GM06990 (cell line): ENCODE measurements around the gene HS6ST2.

Experiments
- DNase-seq: peaks from one replicate; pipeline ENCODE4 v3.0.0-alpha.2; 2011; ENCODE audit not compliant: insufficient read length; ENCODE audit errors: extremely low read depth
- H3K27me3 ChIP-seq: replicated peaks from 2 replicates; pipeline ENCODE4 v1.6.0; 2011; ENCODE audit warnings: low read length; ENCODE audit not compliant: control insufficient read depth, insufficient read depth
- H3K36me3 ChIP-seq: 2 replicates; pipeline ENCODE4 v1.5.1; 2011; ENCODE audit warnings: low read length; ENCODE audit not compliant: control insufficient read depth, insufficient read depth
- H3K4me3 ChIP-seq: replicated peaks from 2 replicates; pipeline ENCODE4 v1.5.1; 2011; ENCODE audit warnings: low read depth, mild to moderate bottlenecking, control low read depth, low read length
- CTCF ChIP-seq: IDR thresholded peaks from 2 replicates; pipeline ENCODE4 v1.5.1; 2011; ENCODE audit warnings: low read length, control low read depth, mild to moderate bottlenecking, inconsistent platforms; ENCODE audit not compliant: insufficient read depth, poor library complexity, severe bottlenecking

The HS6ST2 gene

DNA sequence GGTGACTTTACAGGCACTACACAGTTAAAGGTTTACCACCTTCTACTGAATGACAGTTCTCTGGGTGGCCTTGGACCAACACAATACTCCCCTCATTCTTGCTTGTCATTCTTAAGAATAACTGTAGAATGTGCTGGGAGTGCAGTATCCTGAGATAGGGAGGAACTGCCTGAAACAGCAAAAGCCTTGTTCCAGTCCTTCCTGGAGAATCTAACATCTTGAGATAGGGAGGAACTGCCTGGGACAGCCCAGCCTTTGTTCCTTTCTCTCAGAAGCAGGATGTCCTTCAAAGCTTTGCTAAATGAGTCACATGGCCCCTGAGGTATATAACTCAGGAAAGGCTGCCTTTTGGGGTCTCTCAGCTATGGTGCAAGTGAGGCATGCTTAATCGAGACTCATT, 323.9 kb downstream of the HS6ST2 start:
- TF ChIP-seq CTCF: no peak
- DNase-seq: no peak
- Histone ChIP-seq H3K36me3 (no peaks in the 10 kb centered on the region), H3K4me3 (no peak overlapping the region), H3K27me3 (peaks cover 1% of the 10 kb centered on the region)

- Histone ChIP-seq H3K4me3 (no peak overlapping the region), H3K36me3 (no peaks in the 10 kb centered on the region), H3K27me3 (no peaks in the 10 kb centered on the region; the same call in 1 of the 2 replicates)
- TF ChIP-seq CTCF: peak; percentile 54
- DNase-seq: no peak
Observed at GRCh38 chrX:132631579-132632232, 326.7 kb downstream of the HS6ST2 start.

GRCh38 chrX:132624466-132624865, 334.0 kb downstream of the HS6ST2 start:
- no peaks in the 10 kb centered on the region for H3K36me3 ChIP-seq
- H3K27me3 ChIP-seq: no peaks in the 10 kb centered on the region; the same call in 1 of the 2 replicates
- H3K4me3 ChIP-seq: no peak overlapping the region
- TF ChIP-seq CTCF: no peak
- no peak for DNase-seq

- Histone ChIP-seq H3K27me3 (no peaks in the 10 kb centered on the region; the same call in 1 of the 2 replicates), H3K4me3 (no peak overlapping the region), H3K36me3 (no peaks in the 10 kb centered on the region)
- TF ChIP-seq CTCF: no peak
- no peak for DNase-seq
Observed at GRCh38 chrX:132623942-132624341, 334.5 kb downstream of the HS6ST2 start.

DNA sequence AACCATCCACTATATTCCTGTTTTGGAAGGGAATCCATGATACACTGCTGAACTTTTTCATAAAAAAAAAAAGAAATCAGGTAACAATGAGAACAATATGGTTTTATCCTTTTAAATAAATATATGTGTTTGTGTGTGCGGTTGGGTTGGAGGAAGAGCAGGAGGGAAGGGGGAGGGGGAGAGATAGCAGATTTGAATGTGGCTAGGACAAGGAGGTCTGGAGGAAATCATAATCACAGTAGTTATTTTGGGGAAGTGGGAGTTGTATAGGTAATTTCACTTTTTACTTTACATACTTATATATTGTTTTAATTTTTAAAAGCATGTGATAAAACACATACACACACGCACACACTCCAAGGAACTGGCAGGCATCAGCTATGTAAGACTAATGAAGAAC, 335.1 kb downstream of the HS6ST2 start:
- Histone ChIP-seq H3K4me3 (no peak overlapping the region), H3K27me3 (no peaks in the 10 kb centered on the region; the same call in 1 of the 2 replicates), H3K36me3 (no peaks in the 10 kb centered on the region)
- DNase-seq: no peak
- TF ChIP-seq CTCF: no peak

DNA sequence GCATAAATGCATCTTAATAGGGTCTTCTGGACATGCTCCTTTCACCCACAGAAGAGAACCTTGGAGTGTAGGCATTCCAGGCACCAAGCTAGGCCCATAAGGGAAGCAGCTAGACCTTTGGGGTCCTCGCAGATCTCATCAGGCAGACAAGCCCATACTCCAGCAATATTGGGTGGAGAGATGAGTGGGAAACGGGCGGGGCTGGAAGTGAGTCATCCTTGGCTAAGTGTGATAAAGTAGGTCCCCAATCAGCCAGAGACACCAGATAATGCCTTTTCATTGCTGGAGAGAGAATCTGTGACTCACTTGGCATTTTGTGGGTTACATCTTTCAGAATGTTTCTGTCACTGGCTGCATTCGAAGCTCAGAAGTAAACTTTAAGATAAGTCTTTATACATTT, 336.3 kb downstream of the HS6ST2 start:
- no peak for TF ChIP-seq CTCF
- H3K27me3 ChIP-seq: no peaks in the 10 kb centered on the region
- no peaks in the 10 kb centered on the region for H3K36me3 ChIP-seq
- DNase-seq: no peak
- H3K4me3 ChIP-seq: no peak overlapping the region
